ENCODE results near the gene SMIM31.

The SMIM31 gene

DNA sequence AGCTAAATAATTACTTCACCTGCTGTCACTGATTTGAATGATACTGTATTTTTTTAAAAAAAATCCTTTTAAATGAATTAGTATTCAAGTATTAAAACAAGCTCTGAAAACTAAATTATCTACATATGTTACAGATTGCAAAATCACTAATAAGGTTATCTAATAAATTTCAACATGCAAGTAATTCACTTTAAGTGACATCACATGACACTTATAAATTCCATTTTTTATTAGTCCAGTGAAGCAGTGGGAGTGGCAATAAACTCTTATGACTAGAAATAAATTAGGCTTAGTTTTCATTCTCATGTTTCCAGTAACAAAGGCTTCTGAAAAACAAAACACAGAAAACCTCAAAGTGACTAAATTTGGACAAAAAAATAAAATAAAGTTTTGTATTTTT is 36.3 kb downstream of the SMIM31 start:
- no peak for ATAC-seq

DNA sequence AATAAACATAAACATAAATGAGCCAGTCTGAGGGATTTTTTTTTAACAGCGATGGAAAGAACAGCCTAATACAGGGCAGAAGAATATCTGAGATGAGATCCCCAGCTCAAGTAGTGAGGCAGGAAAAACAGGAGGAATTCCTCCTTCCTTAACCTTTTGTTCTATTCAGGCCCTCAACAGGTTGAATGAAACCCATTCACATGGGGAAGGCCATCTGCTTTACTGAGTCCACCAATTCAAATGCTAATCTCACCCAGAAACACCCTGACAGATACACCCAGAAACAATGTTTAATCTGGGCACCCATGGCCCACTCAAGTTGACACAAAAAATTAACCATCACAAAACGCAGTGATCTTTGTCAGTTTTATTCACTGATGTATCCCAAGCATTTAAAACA is 45.5 kb downstream of the SMIM31 start:
- ATAC-seq, result no peak

DNA sequence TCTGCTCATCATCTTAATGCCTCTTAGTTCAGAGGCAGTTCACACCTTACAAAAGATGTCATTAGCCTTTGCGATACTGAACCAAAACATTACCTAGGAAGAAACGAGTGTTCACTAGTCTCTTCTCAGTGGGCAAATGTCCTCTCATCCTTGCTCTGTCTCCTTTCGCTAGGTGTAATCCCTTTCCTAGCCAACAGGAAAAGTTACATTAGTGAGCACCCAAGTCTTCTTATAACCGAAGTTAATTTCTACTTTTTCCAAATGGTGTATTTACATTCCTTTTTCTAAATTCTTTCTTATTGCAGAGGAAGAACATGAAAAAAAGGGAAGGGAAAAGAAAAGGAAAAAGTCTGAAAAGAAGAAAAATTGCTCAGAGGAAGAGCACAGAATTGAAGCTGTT is 46.9 kb downstream of the SMIM31 start:
- no peak for ATAC-seq

DNA sequence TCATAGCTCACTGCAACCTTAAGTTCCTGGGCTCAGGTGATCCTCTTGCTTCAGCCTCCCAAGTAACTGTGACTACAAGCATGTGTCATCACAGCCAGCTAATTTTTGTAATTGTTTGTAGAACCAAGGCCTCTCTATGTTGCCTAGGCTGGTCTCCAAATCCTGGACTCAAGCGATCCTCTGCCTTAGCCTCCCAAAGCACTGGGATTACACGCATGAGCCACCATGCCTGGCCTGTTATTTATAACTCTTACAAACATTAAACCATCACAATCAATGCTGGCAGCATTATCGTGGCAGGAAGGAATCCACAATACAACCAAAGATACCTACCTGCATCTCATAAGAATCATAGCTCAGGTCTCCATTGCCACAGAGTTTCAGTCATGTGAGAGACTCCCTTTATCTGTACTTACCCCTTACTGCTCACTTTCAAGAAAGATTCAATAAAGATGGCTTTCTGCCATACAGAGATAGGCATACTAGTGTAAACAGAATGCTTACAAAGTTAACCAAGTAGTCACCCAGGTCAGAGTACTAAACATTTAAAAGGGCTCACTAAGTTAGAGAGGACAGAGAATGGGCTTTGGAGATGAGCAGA is 48.5 kb downstream of the SMIM31 start:
- ATAC-seq, result no peak

DNA sequence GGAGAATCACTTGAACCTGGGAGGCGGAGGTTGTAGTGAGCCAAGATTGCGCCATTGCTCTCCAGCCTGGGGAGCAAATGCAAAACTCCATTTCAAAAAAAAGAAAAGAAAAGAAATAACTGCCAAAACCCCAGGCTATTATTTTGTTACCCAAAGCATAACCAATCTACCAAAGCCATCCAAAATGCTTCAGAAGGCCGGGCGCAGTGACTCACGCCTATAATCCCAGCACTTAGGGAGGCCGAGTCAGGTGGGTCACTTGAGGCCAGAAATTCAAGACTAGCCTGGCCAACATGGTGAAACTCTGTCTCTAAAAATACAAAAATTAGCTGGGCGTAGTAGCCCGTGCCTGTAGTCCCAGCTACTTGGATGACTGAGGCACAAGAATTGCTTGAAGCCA is 49.8 kb downstream of the SMIM31 start:
- no peak for ATAC-seq

DNA sequence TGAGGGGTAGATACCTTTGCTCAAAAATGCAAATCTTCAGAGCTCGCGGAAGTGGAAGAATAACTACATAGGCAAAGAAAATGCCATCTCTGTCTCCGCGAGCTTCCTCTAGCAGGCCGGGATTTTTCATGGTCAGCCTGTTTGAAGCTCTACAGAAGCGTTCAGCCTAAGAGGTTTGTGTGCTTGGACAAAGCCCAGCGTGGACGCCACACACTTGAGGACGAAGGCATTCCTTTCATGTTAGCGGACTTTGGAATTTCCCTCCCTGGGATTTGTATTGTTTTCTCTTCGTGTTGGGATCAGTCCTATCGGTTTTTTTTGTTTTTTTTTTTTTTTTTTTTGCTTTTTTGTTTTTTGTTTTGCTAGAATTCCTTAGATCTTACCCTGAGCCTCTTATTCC is 53.7 kb downstream of the SMIM31 start:
- ATAC-seq, result no peak

DNA sequence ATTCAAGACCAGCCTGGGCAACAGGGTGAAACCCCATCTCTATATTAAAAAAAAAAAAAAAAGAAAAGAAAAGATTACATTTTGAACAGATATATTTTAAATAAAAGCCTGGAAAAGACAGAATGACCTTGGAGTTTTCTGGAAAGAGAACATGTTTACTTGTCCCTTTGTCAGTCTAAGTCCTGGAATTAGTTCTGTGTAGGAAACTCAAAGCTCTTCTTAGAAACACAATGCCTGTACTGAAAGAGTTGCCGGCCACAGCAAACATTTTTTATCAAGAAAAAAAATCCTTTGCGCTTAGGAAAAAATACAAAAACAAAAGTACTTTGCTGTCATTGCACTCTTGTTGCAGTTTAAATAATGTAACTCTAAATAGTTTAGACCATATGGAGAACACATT is 59.6 kb downstream of the SMIM31 start:
- no peak for ATAC-seq

DNA sequence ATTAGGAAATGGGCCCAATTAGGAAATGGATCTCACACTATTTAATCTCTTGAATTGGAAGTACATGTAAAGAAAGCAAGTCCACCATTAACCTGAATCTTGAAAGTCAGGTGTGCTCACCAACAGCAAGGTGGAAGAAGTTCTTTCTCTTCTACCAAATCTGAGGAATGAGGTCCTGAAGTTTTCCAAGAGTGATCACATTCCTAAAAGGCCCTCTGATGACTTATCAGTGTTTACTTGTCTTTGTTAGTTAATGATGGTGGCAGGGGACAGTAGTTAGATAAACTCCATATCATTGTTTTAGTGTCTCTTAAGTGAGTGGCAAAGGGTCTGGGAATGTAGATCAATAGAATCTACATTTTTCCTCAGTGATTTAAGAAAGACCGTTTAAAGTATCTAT is 61.8 kb downstream of the SMIM31 start:
- no peak for ATAC-seq

DNA sequence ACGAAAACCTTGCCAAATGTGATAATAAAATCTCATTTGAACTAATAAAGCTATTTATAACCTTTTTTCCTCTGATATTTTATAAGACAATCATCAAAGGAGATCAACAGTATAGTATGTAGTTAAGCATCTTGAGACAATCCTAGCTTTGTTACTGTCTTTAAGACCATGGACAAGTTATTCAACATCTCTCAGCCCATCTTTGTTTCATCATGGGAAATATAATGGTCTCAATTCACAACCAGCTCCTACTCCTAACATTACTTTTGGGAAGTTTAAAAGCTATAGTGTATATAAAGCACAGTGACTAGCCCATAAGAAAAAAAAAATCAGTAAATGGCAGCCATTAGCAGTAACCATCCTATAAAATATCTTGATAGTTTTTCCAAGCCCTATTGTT is 65.4 kb downstream of the SMIM31 start:
- ATAC-seq, result no peak

DNA sequence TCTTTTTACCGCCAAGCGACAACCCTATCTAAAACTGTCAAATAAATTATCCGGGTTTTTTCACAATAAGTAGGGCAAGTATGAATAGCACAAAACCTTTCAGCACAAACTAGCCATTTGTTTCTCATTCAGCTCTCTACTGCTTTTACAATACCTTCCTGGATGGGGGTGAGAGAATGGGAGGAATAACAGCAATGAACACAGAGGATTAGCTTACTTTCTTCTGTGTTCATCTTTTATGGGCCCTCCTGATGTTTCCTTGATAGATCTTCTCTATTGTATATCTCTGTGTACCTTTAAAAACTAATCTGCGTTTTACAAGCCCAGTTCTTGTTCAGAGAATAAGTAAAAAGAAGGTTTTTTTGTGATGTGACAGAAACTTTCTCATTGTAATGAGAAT is 67.8 kb downstream of the SMIM31 start:
- ATAC-seq, result no peak

DNA sequence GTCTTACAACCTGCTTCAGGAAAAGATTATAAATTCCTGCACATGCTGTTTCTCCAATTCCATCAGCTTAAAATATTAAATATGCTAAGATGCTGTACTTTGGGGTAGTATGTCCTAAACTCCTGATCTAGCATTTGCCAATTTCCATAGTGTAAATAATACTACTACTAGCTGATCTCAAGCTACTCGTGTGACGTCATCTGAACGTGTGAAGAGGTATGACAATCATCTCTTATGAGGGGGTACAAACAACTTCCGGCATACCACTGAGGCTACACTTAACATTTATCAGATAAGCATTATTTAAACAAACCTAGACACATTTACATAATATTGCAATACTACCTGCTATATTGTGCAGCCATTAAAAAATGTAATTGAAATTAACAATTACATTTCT is 70.7 kb downstream of the SMIM31 start:
- ATAC-seq, result no peak

DNA sequence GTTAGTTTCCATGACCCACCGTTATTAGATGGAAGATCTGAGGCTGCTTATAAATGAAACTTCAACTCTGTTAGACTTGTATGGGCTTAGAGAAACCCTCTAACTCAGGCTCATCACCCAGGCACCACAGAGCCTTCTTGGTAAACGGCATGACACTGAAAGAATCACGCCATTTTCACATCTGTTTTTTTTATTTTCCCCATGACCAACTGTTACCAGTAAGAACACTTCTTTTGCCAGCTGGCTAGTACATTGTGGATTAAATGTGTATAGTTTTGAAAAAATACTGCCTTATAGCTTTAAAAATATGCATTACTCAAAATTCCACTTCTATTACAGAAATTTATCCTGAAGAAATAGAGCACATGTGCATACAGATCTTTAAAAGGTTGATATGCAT is 75.0 kb downstream of the SMIM31 start:
- no peak for ATAC-seq

DNA sequence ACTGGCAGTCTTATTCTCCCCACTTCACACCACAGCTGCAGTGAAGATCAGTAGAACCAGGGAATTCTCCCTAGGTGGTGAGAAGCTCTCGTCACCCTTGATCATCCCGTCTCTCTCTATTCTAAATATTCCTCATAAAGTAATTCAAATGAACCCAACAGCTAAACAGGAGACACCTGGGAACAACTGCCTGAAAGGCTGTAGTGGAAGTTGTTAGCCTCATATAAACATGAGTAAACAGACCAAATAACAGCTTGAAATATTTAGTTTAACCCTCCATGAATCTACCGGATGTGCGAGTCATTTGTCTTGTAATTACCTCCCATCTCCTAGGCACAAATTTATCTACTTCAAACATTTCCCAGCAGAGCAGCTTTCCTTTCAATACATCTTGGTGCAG is 92.6 kb downstream of the SMIM31 start:
- no peak for ATAC-seq

DNA sequence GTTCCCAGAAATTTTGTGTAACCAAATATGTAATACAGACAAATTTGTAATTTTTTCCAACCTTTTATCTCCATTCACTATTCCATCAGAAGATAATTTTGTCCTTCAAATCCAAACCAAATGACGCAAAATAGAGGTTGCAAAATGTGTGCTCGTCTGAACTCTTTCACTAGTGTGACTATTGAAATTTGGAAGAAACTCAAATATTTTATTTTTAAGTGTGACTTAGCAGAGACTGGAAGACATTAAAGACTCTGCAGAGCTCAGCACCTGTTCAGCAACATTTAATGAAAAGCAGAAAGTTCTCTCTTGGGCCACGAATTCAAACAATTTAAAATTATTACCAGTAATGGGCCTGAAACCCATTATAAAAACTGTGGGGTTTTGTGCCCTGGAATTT is 93.1 kb downstream of the SMIM31 start:
- ATAC-seq, result no peak

DNA sequence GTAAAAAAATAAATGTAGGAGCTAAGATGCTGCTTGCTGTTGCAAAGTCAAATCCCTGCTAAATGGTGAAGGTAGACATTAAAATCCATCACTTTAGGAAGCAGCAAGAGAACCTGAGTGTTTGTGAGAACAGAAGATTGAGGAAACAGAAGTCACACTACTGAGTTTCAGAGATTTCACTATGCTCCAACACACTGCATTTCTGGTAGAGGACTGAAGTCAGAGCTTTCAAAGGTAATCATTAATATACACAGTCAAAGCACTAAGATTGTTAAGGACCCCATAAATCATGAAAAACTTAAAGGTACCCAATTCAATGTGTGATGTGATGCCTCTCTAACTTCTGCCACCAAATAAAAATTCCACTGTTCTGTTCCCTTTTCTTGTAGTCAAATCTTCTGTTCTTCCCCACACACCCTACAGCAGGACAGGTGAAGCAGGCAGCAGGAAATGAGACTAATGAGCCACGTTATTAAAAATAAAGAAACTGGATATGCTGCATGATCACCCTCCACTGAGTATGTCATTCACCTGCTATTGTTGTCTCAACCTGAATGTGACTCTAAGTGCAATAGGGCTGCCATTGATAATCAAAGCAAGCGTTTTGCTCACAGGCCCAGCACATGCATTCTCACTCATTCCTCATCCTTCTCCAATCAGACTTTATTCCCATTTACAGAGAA is 94.2 kb downstream of the SMIM31 start:
- ATAC-seq, result no peak
